OCI-LY1 (cell line): ENCODE measurements around the gene KRT3.

ENCODE experiments used
- CTCF ChIP-seq: fragments of 200-600 bp; sonication (generic), shearing (Covaris generic); IDR thresholded peaks from 2 replicates; pipeline ENCODE4 v1.5.1; 2017; ENCODE audit warnings: mild to moderate bottlenecking, antibody characterized with exemption, low read length, moderate library complexity, mixed read lengths
- EZH2 ChIP-seq: fragments of 200-600 bp; sonication (generic), shearing (Covaris generic); IDR thresholded peaks from 2 replicates; pipeline ENCODE4 v1.8.0; 2017; ENCODE audit warnings: borderline replicate concordance, mixed run types, mild to moderate bottlenecking, antibody characterized with exemption, low read length, moderate library complexity, mixed read lengths

GRCh38 chr12:52813203-52813819, 17.4 kb upstream of the KRT3 start:
- no peak for TF ChIP-seq CTCF
- TF ChIP-seq EZH2: no peak
